ENCODE data around the gene HSPA12A. TPM values are rescaled to one million over a fixed set of nuclear protein-coding genes. Genes with fewer than 3 reads are reported as not detected.

Gene HSPA12A
- total RNA-seq, 4 donors from 2014 or later = 9.6 to 26.6 (median 18.2) TPM

DNA sequence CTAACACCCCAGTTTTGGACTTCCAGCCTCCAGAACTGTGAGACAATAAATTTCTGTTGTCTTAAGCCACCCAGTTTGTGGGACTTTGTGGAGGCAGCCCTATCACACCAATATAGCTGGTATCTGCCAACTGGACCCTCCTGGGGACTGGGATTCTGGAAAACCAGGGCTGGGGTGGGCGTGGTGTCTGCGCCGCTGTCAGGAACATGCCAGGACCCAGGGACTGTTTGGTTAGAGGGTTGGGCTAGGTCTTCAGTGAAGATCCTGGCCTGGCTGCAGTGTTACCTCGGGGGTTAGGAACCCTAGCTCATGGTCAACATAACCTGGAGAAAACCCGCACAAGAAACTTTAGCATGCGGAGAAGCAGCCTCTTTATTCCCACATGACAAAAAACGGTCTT is 79.0 kb downstream of the HSPA12A start:
- Histone ChIP-seq H3K4me1 (no peaks in the 10 kb centered on the region), H3K27me3 (no peaks in the 10 kb centered on the region), H3K27ac (no peak overlapping the region), H3K9me3 (no peaks in the 10 kb centered on the region), H3K4me3 (no peak overlapping the region), H3K36me3 (no peaks in the 10 kb centered on the region)
- no peak for DNase-seq (ENCODE audit: low spot score in 2 of 2)
- no peak for TF ChIP-seq POLR2A (IDR thresholded peaks at IDR 0.05)
- no peak for TF ChIP-seq CTCF (IDR thresholded peaks at IDR 0.05)
- no peak for TF ChIP-seq POLR2AphosphoS5 (IDR thresholded peaks at IDR 0.05)
- no peak for TF ChIP-seq EP300 (IDR thresholded peaks at IDR 0.05)
- WGBS = 96% methylated on average over 7 of the region's 7 CpGs

DNA sequence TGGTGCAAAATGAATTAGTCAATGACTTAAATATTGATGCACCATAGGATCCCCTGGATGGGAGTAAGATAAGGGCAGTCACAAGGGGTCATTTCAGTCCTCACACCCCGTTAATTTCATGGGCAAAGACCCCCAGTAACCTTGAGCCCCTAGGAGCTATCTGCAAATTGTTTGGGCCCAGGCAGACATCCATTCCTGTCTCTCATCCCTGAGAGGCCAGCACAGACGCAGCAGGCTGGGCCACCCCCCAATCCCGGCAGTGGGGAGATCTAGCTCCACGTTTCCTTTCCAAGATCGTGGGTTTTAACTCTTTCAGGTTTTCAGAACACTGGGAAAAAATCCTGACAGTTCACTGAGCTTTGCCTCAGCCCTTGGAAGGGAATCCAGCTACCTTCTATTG is 81.5 kb downstream of the HSPA12A start:
- Histone ChIP-seq H3K4me1 (no peaks in the 10 kb centered on the region), H3K4me3 (no peak overlapping the region), H3K27me3 (peaks cover 3% of the 10 kb centered on the region), H3K36me3 (no peaks in the 10 kb centered on the region), H3K9me3 (no peaks in the 10 kb centered on the region), H3K27ac (no peak overlapping the region)
- TF ChIP-seq POLR2AphosphoS5 (IDR thresholded peaks at IDR 0.05) (no peak), POLR2A (IDR thresholded peaks at IDR 0.05) (no peak), EP300 (IDR thresholded peaks at IDR 0.05) (no peak), CTCF (IDR thresholded peaks at IDR 0.05) (no peak)
- WGBS = 39% methylated on average over 5 of the region's 5 CpGs
- no peak for DNase-seq (ENCODE audit: low spot score in 2 of 2)

GRCh38 chr10:116659049-116659670 is 83.2 kb downstream of the HSPA12A start:
- Histone ChIP-seq H3K36me3 (no peaks in the 10 kb centered on the region), H3K4me3 (no peak overlapping the region), H3K9me3 (no peaks in the 10 kb centered on the region), H3K27ac (no peak overlapping the region), H3K4me1 (no peaks in the 10 kb centered on the region), H3K27me3 (peaks cover 3% of the 10 kb centered on the region)
- TF ChIP-seq CTCF (IDR thresholded peaks at IDR 0.05) (no peak), POLR2A (IDR thresholded peaks at IDR 0.05) (no peak), EP300 (IDR thresholded peaks at IDR 0.05) (no peak), POLR2AphosphoS5 (IDR thresholded peaks at IDR 0.05) (no peak)
- 85% methylated on average over 10 of the region's 10 CpGs for WGBS
- no peak for DNase-seq (ENCODE audit: low spot score in 2 of 2)

DNA sequence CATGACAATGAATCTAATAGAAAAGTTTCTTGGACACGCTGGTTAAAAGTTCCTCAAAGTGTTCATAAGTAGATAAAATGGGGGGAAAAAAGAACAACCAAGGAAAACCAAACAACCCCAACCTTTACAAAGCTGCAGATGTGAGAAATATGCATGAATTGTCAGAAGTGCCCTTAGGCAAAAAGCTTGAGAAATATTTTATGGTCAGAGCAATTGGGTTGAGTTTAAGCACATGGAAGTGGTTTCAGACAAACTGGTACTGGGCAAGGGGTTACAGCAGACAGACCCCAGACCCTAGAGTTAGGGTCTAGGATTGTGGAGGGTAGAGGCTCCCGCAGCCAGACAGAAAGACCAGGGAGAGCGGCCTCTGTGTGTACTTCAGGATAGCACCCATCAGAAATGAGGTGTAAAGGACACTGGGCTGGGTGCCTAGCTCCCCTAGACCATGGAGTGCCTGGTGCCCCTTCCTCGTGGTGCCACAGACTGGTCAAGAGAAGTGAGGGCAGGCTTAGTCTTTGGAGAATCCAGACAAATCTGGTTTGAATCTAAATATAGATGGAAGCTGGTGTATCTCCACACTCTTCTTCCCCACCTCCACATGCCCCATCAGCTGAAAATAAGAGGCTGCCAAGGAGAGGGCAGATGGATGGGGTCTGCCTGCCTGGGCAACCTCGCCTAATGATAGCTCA is 84.4 kb downstream of the HSPA12A start:
- no peak for DNase-seq (ENCODE audit: low spot score in 2 of 2)
- 82% methylated on average over 5 of the region's 5 CpGs for WGBS

More for the DNA sequence above, 84.4 kb downstream of the HSPA12A start:
- Histone ChIP-seq H3K4me1 (no peaks in the 10 kb centered on the region), H3K4me3 (no peak overlapping the region), H3K27ac (no peak overlapping the region), H3K9me3 (no peaks in the 10 kb centered on the region), H3K36me3 (no peaks in the 10 kb centered on the region), H3K27me3 (peaks cover 3% of the 10 kb centered on the region)
- TF ChIP-seq POLR2AphosphoS5 (IDR thresholded peaks at IDR 0.05) (no peak), EP300 (IDR thresholded peaks at IDR 0.05) (no peak), CTCF (IDR thresholded peaks at IDR 0.05) (no peak), POLR2A (IDR thresholded peaks at IDR 0.05) (no peak)
